SK-MEL-5 (cell line): Measurements from ENCODE around the gene PRR20C. TPM values are rescaled to one million over a fixed set of nuclear protein-coding genes. Genes with fewer than 3 reads are reported as not detected.
"Not testable (repeated sequence)": the region's sequence is repeated elsewhere in the genome, so short reads cannot be mapped to it uniquely, and the experiment has no call there.

Experiments used
- DNase-seq: peaks from one replicate; pipeline ENCODE4 v3.0.0-alpha.2; 2016; ENCODE audit warnings: low read depth, low spot score
- in situ Hi-C: cut with HindIII; loops from 2 replicates; pipeline ENCODE4 v1.10.0; 2016; ENCODE audit warnings: low sequenced_read_pairs, high pct_unique_total_duplicates, low pct_unique_long_range_greater_than_20kb
- polyA plus RNA-seq, 2 experiments: library from polyadenylated mRNA; depleted of rRNA; stranded (reverse); fragments of >200 nt; gene quantifications; 2 replicates each; pipeline ENCODE4 v1.2.3, GENCODE V29; 2015
- small RNA-seq, 2 experiments: library from RNA; depleted of rRNA; stranded (forward); fragments of <200 nt; gene quantifications; one replicate each; pipeline ENCODE3, GENCODE V24; 2014
- total RNA-seq: library from RNA; depleted of rRNA; stranded (reverse); fragments of >200 nt; shearing (Covaris generic); gene quantifications from 2 replicates; pipeline ENCODE4 v1.2.3, GENCODE V29; 2014; rRNA removed

PRR20C gene
- total RNA-seq: not detected in 2 replicates
- polyA plus RNA-seq (2015; cell fraction: cytosol; rRNA removed): not detected in 2 replicates
- not detected in 2 replicates for polyA plus RNA-seq (2015; cell fraction: nucleus; rRNA removed)

DNA sequence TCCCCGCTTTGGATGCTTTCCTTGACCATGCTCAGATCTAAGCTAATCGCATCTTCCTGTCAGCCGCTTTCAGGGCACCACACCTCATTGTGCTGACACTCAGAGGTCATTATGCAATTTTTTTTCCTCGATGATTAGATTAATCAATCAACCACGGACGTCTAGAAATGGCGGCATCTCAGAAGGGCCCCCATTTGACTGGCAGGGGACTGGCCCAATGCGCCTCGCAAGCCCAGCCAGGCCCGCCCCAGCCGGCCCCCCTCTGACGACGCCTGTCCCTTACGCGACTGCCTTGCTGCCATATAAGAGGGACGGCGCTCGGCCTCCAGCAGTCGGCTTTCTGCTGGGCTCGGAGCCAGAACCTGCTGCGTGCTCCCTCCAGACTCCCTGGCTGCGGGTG, at the start of gene PRR20C:
Gene PRR20C (plus strand): TSS at position 301 of the 400 bp plus-strand sequence. CDS start 387 bp downstream, outside the sequence.
- DNase-seq, in situ Hi-C loops: not testable (repeated sequence)

DNA sequence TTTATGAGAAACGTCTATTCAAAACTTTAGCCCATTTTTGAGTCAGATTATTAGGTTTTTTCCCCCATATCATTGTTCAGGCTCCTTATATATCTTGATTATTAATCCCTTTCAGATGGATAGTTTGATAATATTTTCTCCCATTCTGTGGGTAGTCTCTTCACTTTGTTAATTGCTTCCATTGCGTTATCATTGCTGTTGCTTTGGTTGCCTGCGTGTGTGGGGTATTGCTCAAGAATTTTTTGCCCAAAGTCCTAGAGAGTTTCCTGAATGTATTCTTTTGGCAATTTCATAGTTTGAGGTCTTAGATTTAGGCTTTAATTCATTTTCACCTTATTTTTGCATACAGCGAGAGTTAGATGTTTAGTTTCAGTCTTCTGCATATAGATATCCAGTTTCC, 38.9 kb upstream of the PRR20C start:
- in situ Hi-C loops: no loop called here
- DNase-seq: no peak

DNA sequence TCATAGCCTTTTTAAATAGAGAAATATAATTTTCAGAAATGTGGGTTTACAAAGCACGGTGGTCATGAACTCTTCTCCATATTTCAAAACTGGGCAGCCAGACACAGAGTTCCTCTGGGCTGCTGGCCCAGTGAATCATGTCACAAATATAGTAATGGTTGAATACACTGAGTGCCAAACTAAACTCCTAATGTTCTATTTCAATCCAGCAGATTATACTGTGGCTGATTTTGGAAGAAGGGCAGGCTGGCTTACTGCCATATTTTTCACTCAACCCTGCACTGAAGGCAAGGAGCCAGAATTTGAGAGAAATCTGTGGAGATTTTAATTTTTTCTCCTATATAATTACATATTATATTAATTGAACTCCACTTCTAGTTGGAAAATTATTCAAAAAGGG, 30.2 kb upstream of the PRR20C start:
- DNase-seq: no peak
- in situ Hi-C loops: no loop called here

DNA sequence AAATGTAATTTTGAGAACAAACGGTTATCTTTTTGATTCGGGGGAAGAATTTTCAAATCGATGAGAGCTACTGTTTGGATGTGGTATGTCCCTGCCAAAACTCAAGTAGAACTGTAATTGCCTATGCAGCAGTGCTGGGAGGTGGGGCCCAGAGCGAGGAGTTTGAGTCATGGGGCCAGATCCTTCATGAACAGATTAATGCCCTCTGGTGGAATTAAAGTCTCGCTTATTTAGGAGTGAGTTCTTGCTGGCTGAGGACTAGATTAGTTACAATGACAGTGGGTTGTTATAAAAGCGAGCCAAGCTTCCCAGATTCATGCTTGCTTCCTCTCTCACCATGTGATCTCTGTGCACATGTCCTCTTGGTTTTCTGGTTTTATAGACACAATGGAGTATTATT, 25.0 kb upstream of the PRR20C start:
- in situ Hi-C loops: no loop called here
- peak; percentile 79 for DNase-seq

DNA sequence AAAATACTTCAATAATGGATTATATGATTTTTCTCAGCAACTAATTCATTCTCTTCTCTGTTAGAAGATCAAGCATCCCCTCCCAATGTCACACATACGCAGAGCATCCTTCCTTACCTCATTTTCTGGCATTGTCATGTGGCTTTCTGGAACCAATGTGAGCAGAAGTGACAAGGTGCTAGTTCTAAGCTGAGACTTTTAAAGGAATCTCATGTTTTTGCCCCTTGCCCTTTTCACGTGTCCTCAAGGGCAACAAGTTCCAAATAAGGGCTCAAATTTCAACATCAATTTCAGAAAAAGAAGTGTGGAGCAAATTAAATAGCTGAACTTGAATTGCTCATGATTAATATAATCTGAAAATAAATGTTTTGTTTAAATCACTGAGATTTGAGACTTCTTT, 17.8 kb upstream of the PRR20C start:
- in situ Hi-C loops: no loop called here

DNA sequence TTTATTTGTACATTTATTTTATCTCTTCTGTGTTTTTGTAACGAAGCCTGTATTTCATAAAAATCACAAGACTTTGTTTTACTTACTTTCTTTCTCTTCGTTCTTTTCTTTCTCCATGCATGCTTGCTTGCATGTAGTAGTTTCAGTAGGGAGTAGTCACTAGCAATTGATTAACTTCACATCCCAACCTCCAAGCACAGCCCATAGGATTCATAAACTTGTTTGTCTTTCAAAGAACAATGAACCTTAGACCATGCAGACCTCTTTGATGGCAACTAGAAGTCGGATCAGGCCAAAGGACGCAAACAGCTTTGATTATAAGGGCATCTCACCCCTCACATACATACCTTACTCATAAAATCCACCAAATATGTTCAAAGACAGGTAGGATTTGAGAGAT, 16.3 kb upstream of the PRR20C start:
- no peak for DNase-seq
- in situ Hi-C loops: no loop called here

More for the DNA sequence above, 17.8 kb upstream of the PRR20C start:
- DNase-seq: no peak

DNA sequence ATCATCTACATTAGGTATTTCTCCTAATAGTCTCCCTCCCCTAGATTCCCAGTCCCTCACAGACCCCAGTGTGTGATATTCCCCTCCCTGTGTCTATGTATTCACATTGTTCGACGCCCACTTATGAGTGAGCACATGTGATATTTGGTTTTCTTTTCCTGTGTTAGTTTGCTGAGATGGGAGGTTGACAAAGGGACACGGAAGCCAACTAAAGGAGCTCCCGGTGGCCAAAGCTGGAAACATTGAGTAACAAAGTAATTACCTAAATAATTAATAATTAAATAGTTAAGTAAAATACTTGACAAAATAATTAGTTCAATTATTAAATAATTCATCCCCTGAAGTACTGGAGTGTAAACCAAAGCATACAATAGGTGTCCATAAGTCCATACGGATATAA, 14.9 kb upstream of the PRR20C start:
- in situ Hi-C loops: no loop called here
- DNase-seq: no peak

DNA sequence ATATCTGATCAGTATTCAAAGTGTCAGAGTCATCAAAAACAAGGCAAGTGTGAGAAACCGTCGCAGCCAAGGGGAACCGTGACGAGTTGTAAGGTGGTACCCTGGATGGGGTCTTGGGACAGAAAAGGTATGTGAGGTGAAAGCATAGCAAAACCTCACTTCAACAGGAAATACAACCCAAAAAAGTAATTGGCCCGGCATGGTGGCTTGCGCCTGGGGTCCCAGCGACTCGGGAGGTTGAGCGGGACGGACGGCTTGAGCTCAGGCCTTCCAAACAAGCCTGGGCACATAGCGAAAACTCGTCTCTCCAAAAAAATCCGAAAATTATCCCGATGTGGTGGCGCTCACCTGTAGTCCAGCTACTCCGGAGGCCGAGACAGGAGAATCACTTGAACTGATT, 14.1 kb upstream of the PRR20C start:
- DNase-seq, in situ Hi-C loops: not testable (repeated sequence)

DNA sequence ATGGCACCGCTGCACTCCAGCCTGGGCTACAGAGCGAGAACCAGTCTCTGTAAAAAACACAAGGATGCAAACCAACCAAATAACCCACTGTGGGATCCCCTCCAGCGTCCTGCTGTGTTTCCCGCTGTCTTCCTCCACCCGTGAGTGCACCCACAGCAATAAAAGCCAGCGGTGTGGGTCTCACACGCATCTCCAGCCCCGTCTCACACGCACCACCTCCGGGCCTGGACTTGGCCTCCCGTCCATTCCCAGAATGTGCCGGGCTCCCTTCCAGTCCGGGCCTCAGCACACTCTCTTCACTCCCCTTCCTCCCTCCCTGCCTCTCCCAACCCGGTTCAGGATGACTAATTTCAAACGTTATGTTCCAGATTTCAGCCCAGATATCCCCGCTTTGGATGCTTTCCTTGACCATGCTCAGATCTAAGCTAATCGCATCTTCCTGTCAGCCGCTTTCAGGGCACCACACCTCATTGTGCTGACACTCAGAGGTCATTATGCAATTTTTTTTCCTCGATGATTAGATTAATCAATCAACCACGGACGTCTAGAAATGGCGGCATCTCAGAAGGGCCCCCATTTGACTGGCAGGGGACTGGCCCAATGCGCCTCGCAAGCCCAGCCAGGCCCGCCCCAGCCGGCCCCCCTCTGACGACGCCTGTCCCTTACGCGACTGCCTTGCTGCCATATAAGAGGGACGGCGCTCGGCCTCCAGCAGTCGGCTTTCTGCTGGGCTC, 13.5 kb upstream of the PRR20C start, which contains the start of gene PRR20A:
Gene PRR20A (plus strand): TSS at position 684 of the 734 bp plus-strand sequence. CDS start 387 bp downstream, outside the sequence.
- in situ Hi-C loops, DNase-seq: not testable (repeated sequence)

DNA sequence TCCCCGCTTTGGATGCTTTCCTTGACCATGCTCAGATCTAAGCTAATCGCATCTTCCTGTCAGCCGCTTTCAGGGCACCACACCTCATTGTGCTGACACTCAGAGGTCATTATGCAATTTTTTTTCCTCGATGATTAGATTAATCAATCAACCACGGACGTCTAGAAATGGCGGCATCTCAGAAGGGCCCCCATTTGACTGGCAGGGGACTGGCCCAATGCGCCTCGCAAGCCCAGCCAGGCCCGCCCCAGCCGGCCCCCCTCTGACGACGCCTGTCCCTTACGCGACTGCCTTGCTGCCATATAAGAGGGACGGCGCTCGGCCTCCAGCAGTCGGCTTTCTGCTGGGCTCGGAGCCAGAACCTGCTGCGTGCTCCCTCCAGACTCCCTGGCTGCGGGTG, 6.7 kb upstream of the PRR20C start, which contains the start of gene PRR20B:
Gene PRR20B (plus strand): TSS at position 301 of the 400 bp plus-strand sequence. CDS start 387 bp downstream, outside the sequence.
- DNase-seq, in situ Hi-C loops: not testable (repeated sequence)

DNA sequence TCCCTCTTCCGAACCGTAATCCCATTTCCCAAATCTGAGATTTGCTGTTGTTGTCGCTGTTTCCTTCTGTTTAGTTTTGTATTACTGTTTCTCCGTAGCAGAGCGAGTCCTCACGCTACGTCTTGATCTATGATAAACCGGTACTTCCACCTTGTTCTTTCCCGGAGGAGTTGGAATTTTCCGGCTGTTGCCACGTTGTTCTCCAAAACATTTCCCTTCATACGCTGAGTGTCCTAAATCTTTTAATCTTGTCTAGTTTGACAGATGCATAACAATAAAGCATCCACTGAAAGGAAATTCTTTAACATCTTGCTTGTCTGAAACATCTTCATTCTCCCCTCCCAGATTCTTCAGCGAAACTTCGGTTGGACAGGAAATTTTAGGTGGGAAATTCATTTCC, 5.8 kb upstream of the PRR20C start:
- DNase-seq, in situ Hi-C loops: not testable (repeated sequence)

DNA sequence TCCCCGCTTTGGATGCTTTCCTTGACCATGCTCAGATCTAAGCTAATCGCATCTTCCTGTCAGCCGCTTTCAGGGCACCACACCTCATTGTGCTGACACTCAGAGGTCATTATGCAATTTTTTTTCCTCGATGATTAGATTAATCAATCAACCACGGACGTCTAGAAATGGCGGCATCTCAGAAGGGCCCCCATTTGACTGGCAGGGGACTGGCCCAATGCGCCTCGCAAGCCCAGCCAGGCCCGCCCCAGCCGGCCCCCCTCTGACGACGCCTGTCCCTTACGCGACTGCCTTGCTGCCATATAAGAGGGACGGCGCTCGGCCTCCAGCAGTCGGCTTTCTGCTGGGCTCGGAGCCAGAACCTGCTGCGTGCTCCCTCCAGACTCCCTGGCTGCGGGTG, 6.5 kb downstream of the PRR20C start, which contains the start of gene PRR20D:
Gene PRR20D (plus strand): TSS at position 301 of the 400 bp plus-strand sequence. CDS start 387 bp downstream, outside the sequence.
- in situ Hi-C loops, DNase-seq: not testable (repeated sequence)

DNA sequence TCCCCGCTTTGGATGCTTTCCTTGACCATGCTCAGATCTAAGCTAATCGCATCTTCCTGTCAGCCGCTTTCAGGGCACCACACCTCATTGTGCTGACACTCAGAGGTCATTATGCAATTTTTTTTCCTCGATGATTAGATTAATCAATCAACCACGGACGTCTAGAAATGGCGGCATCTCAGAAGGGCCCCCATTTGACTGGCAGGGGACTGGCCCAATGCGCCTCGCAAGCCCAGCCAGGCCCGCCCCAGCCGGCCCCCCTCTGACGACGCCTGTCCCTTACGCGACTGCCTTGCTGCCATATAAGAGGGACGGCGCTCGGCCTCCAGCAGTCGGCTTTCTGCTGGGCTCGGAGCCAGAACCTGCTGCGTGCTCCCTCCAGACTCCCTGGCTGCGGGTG, 13.0 kb downstream of the PRR20C start, which contains the start of gene PRR20E:
Gene PRR20E (plus strand): TSS at position 301 of the 400 bp plus-strand sequence. CDS start 387 bp downstream, outside the sequence.
- DNase-seq, in situ Hi-C loops: not testable (repeated sequence)

DNA sequence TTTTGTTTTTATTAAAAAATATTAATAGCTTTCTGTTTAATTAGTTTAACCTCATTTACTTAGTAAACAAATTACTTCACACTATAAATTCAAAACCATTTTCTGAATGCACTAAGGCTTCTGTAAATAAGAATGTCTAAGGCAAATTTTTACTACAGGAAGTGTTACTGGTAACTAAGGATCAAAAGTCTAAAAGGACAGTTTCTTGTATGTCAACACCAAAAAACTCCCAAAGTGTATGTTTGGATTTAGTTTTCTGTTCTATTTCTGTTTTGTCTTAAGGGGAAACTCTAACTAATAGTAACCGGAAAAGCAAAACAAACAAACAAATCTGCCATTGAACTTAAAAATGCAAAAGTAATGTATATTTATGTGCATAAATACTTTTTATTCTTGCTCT, 37.8 kb downstream of the PRR20C start:
- in situ Hi-C loops: no loop called here
- DNase-seq: no peak

Small RNA genes within 50 kb of the gene (small RNA-seq; reads per million reads assigned to genes)
- gene PRR20FP: 0 reads per million in 2 experiments

Other genes with a start within 250 kb of the PRR20C start
- not detected in 2 replicates for gene PRR20A, start 13.1 kb upstream of the PRR20C start, total RNA-seq
- not detected in 2 replicates for gene PRR20B, start 6.6 kb upstream of the PRR20C start, total RNA-seq
- not detected in 2 replicates for gene PRR20D, start 6.6 kb downstream of the PRR20C start, total RNA-seq
- not detected in 2 replicates for gene PRR20E, start 13.1 kb downstream of the PRR20C start, total RNA-seq